Stimulated activated naive B cell treated with anti-CD40 and anti-IgM and Interleukin-4, amounts not matched to agents 10 μg/mL and 1 μg/mL and 100 μg/mL, for 72 hours (primary cell): ENCODE results near the gene OR5K2.

ENCODE experiments used
- ATAC-seq, 2 donors: fragments of 150-1000 bp; cut with Tn5 transposase; replicated peaks; 2 replicates each; pipeline ENCODE4 v1.10.0; 2021; ENCODE audit warnings: moderate library complexity in 1 of 2
- DNase-seq: peaks from one replicate; pipeline ENCODE4 v3.0.0; 2021
- H3K27ac Mint-ChIP-seq: one replicate; pipeline ENCODE4 v1.8.0; 2022; ENCODE audit warnings: mild to moderate bottlenecking, mixed read lengths
- H3K27me3 Mint-ChIP-seq, 2 donors: one replicate each; pipeline ENCODE4 v1.8.0; 2022; ENCODE audit warnings: mixed read lengths in 2 of 2
- H3K36me3 Mint-ChIP-seq, 2 donors: one replicate each; pipeline ENCODE4 v1.8.0; 2022; ENCODE audit warnings: mixed read lengths in 2 of 2, mild to moderate bottlenecking in 1 of 2
- H3K4me1 Mint-ChIP-seq, 2 donors: one replicate each; pipeline ENCODE4 v1.8.0; 2022; ENCODE audit warnings: mixed read lengths in 2 of 2, mild to moderate bottlenecking in 1 of 2
- H3K4me3 Mint-ChIP-seq, 2 donors: one replicate each; pipeline ENCODE4 v1.8.0; 2022; ENCODE audit warnings: mild to moderate bottlenecking in 2 of 2, mixed read lengths in 2 of 2, moderate library complexity in 1 of 2
- H3K9me3 Mint-ChIP-seq, 2 donors: one replicate each; pipeline ENCODE4 v1.8.0; 2022; ENCODE audit warnings: mixed read lengths in 2 of 2, mild to moderate bottlenecking in 1 of 2

The OR5K2 gene

GRCh38 chr3:98508582-98508981 is 11.1 kb downstream of the OR5K2 start:
- Mint-ChIP-seq H3K36me3 (peaks cover 39 to 53% of the 10 kb centered on the region in 2 donors), H3K27ac (no peak overlapping the region), H3K27me3 (no peaks in the 10 kb centered on the region), H3K4me3 (no peak overlapping the region), H3K4me1 (peaks cover 0 to 2% of the 10 kb centered on the region in 2 donors), H3K9me3 (no peaks in the 10 kb centered on the region)
- ATAC-seq (no peak), DNase-seq (no peak)

- Mint-ChIP-seq H3K36me3 (peaks cover 35 to 48% of the 10 kb centered on the region in 2 donors), H3K27ac (no peak overlapping the region), H3K4me3 (no peak overlapping the region), H3K27me3 (no peaks in the 10 kb centered on the region), H3K4me1 (peaks cover 0 to 2% of the 10 kb centered on the region in 2 donors), H3K9me3 (no peaks in the 10 kb centered on the region)
- no peak for DNase-seq
- no peak for ATAC-seq
Measured at GRCh38 chr3:98512576-98512975, 15.1 kb downstream of the OR5K2 start.

DNA sequence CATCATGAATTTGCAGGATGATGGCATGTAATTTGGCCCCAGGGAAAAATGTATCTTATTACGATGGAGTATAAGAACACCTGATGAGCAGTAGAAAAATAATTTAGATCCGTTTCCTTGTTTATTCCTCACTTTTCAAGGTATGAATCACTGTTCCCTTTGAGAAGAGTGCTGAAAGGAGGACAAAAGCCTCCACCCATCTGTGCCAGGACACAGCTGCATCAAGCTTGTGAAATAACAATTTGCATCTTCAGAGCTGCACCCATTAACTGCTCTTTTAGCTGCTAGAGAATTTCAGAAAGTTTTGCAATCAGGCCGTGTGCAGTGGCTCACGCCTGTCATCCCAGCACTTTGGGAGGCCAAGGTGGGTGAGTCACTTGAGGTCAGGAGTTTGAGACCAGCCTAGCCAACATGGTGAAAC is 15.6 kb downstream of the OR5K2 start:
- H3K36me3 Mint-ChIP-seq: peaks cover 33 to 46% of the 10 kb centered on the region in 2 donors
- H3K4me3 Mint-ChIP-seq: no peak overlapping the region
- no peaks in the 10 kb centered on the region for H3K9me3 Mint-ChIP-seq
- no peak for ATAC-seq
- H3K27me3 Mint-ChIP-seq: no peaks in the 10 kb centered on the region
- no peak for DNase-seq
- no peak overlapping the region for H3K27ac Mint-ChIP-seq
- peaks cover 2 to 3% of the 10 kb centered on the region in 2 donors for H3K4me1 Mint-ChIP-seq

DNA sequence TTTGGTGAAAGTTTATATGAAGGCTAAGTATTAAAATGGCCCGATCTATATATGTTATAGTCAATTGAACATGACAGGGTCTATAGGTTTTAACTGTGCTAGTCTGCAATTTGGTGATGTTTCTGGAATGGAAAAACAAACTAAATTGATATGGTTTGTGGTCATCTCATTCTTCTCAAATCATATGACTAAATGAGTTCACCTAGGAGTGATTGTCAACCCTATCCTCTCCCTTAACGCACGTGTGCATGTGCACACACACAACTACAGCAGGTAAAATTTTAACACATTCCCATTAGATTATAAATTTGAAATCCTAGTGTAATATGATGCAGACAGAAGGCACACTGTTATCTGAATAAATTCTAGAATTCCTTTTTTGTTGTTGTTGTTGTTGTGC is 16.3 kb downstream of the OR5K2 start:
- DNase-seq (no peak), ATAC-seq (no peak)
- Mint-ChIP-seq H3K4me3 (no peak overlapping the region), H3K36me3 (peaks cover 28 to 45% of the 10 kb centered on the region in 2 donors), H3K27me3 (no peaks in the 10 kb centered on the region), H3K9me3 (no peaks in the 10 kb centered on the region), H3K4me1 (peaks cover 5 to 6% of the 10 kb centered on the region in 2 donors), H3K27ac (no peak overlapping the region)

DNA sequence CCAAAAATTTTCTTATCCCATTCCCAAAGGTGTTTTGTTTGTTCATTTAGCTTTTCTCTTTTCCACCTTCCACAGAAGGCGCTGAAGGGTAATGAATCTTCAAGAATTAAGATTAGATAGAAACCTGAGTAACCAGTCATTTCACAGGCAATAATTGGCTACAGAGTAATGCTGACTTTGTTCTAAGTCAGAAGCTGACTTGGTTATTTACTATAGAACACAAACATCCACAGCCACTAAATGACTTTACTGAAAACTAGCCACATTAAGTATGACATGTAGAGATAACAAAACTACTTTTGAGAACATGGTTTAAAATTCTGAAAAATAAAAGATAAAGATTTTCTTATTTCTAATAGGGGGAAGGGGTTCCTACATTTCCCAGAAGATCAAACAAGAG is 17.5 kb downstream of the OR5K2 start:
- Mint-ChIP-seq H3K27me3 (no peaks in the 10 kb centered on the region), H3K27ac (no peak overlapping the region), H3K9me3 (no peaks in the 10 kb centered on the region), H3K4me3 (no peak overlapping the region), H3K36me3 (peaks cover 25 to 48% of the 10 kb centered on the region in 2 donors), H3K4me1 (peaks cover 12 to 18% of the 10 kb centered on the region in 2 donors)
- ATAC-seq (no peak), DNase-seq (no peak)

- Mint-ChIP-seq H3K27ac (no peak overlapping the region), H3K4me1 (peaks cover 20 to 46% of the 10 kb centered on the region in 2 donors), H3K9me3 (no peaks in the 10 kb centered on the region), H3K27me3 (no peaks in the 10 kb centered on the region), H3K4me3 (no peak overlapping the region), H3K36me3 (peaks cover 18 to 40% of the 10 kb centered on the region in 2 donors)
- DNase-seq (no peak), ATAC-seq (no peak)
Measured at GRCh38 chr3:98518816-98519215, 21.3 kb downstream of the OR5K2 start.

DNA sequence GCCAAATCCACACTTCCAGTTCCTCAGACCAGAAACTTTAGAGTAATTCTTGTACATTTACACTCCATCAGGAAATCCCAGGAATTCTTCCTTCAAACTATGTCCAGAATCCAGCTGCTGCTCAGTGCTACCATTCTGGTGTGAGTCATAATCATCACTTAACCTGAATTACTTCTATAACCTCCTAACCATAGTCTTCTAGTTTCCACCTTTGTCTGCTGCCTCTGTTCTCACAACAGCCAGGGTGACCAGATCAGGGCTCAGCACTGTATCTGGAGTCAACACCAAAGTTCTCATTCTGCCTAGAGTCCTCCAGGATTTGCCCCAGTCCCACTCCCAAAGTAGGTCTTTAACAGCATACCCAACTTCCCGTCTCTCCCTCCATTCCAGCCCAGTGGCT is 21.9 kb downstream of the OR5K2 start:
- Mint-ChIP-seq H3K27ac (no peak overlapping the region), H3K27me3 (no peaks in the 10 kb centered on the region), H3K4me1 (peaks cover 20 to 46% of the 10 kb centered on the region in 2 donors), H3K4me3 (no peak overlapping the region), H3K36me3 (peaks cover 18 to 40% of the 10 kb centered on the region in 2 donors), H3K9me3 (no peaks in the 10 kb centered on the region)
- ATAC-seq: no peak
- no peak for DNase-seq

- H3K9me3 Mint-ChIP-seq: no peaks in the 10 kb centered on the region
- no peaks in the 10 kb centered on the region for H3K27me3 Mint-ChIP-seq
- ATAC-seq (peak; percentile 69 to 70), DNase-seq (peak; percentile 28)
- H3K4me3 Mint-ChIP-seq: peak overlapping the region; percentile 84 to 92
- peak overlapping the region; percentile 66 for H3K27ac Mint-ChIP-seq
- peaks cover 13 to 30% of the 10 kb centered on the region in 2 donors for H3K36me3 Mint-ChIP-seq
- H3K4me1 Mint-ChIP-seq: peaks cover 20 to 46% of the 10 kb centered on the region in 2 donors
Measured at GRCh38 chr3:98521897-98522543, 24.5 kb downstream of the OR5K2 start.

DNA sequence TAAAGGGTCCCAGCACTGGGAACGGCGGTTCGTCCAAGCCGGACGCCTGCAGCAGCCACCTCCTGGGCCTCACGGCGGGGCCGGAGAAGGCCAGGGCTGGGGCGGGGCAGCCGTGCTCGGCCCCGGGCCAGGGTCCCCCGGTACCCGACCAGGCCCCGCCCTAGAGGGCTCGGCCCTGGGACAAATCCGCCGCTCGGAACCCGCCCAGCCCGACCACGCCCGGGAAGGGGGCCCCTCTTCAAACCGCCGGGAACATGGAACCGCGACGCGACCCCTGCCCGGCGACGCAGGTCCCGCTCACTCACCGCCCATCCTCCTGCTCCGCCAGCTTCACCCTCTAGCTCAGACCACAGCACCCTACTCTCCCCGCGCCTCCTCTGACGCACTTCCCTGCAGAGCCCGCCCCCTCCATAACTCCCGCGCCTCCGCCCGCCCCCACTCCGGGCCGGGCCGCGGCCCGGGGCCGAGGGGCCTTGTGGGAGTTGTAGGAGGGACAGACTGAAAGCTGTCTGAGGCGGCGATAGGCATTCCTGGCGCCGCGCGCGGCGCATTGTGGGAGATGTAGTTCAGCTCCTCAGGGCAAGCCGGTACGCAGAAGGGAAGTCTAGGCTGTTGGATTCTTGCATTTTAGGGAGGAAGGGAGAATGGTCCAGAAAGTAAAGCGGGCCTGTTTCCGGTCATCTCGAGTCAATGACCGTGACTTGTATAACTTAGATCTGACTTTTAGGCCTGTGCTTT is 25.2 kb downstream of the OR5K2 start, which contains the start of gene CLDND1:
TSS of gene CLDND1 (minus strand) at position 359 of the 738 bp plus-strand sequence. CDS start 1,478 bp downstream, outside the sequence.
- Mint-ChIP-seq H3K36me3 (peaks cover 13 to 28% of the 10 kb centered on the region in 2 donors), H3K4me1 (peaks cover 20 to 46% of the 10 kb centered on the region in 2 donors), H3K27ac (peak within 1 kb of the TSS; percentile 97), H3K27me3 (no peaks in the 10 kb centered on the region), H3K4me3 (peak within 1 kb of the TSS; percentile 84 to 92), H3K9me3 (no peaks in the 10 kb centered on the region)
- DNase-seq (peak; percentile 94), ATAC-seq (peak; percentile 97 to 98)

DNA sequence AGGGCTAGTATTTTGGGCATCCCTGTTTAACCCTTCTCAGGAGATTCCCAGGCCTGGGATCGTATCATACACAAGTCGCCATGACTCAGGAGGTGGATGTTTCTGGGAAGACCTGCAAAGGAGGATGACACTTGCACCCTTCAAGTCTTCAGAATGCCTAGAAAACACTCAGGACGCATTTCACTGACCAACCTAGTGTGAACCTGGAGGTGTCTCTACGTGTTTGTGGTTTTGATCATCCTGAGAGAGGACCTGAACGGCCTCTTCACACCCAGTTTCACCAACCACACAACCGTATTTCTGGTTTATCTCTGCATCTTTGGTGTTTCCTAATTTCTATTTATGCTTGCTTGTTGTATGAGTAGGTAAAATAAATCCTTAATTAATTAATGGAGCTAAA is 28.0 kb downstream of the OR5K2 start:
- ATAC-seq (no peak), DNase-seq (no peak)
- H3K4me1 Mint-ChIP-seq: peaks cover 10 to 28% of the 10 kb centered on the region in 2 donors
- H3K36me3 Mint-ChIP-seq: peaks cover 5 to 14% of the 10 kb centered on the region in 2 donors
- no peak overlapping the region for H3K4me3 Mint-ChIP-seq
- H3K9me3 Mint-ChIP-seq: no peaks in the 10 kb centered on the region
- H3K27ac Mint-ChIP-seq: no peak overlapping the region
- peaks cover 0 to 5% of the 10 kb centered on the region in 2 donors for H3K27me3 Mint-ChIP-seq

DNA sequence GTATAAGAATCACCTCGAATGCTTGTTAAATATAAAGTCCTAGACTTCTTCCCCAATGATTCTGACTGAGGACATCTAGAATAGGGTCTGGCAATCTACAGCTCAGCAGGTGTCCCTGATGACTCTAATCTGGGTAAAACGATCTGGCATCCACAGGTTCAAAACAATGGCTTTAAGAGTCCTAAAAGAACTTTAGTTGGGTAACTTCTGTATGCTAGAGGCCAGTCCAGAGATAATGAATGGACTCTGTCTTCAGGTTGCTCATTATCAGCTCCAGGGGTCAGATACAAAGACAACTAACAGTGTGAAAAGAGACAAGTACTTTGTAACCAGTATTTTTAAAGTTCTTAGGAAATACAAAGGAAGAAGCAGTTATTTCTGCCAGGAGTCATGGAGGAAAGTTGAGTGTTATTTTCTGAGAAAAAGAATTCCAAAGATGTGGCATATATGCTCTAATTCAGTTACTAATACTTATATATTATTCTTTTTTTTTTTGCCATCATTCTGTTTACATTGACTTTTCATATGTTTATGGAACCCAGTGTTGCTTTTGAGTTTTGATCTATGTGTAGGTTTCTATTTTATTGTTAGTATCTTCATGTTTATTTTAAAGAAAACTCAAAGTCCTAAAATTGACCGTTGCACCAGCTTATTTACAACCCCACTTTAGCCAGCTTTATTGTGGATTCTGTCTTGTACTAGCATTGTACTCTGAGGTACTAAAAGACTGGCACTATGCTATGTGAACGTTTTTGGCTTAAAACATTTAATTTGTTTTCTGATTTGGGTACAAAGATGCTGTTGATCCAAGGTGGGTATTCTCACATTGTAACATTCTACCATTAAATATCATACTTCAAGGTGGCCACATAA is 31.2 kb downstream of the OR5K2 start:
- no peaks in the 10 kb centered on the region for H3K9me3 Mint-ChIP-seq
- DNase-seq (no peak), ATAC-seq (no peak)
- peaks cover 5 to 9% of the 10 kb centered on the region in 2 donors for H3K4me1 Mint-ChIP-seq
- peaks cover 0 to 7% of the 10 kb centered on the region in 2 donors for H3K36me3 Mint-ChIP-seq
- peaks cover 4 to 12% of the 10 kb centered on the region in 2 donors for H3K27me3 Mint-ChIP-seq
- no peak overlapping the region for H3K4me3 Mint-ChIP-seq
- H3K27ac Mint-ChIP-seq: no peak overlapping the region

DNA sequence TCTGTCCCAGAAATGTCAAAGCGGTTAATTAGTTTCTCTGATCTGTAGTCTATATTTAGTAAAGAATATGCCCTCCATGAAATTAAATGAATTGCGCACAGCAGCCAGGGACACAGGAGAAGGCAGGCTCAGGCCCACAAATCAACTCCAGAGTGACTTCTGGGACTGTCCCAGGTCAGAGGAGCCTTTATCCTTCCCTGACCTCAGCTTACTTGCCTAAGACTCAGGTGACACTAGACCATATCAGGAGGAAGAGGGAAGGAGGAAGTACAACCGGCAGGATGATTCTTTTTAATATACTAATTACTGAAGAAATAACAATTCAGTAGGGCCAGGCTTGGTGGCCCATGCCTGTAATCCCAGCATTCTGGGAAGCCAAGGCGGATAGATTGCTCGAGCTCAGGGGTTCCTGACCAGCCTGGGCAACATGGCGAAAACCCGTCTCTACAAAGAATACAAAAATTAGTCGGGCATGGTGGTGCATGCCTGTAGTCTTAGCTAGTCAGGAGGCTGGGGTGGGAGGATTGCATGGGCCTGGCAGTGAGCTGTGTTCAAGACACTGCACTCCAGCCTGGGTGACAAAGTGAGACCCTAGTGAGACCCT is 32.5 kb downstream of the OR5K2 start:
- ATAC-seq: no peak
- H3K27me3 Mint-ChIP-seq: peaks cover 4 to 12% of the 10 kb centered on the region in 2 donors
- H3K4me1 Mint-ChIP-seq: peaks cover 5 to 9% of the 10 kb centered on the region in 2 donors
- H3K36me3 Mint-ChIP-seq: peaks cover 0 to 7% of the 10 kb centered on the region in 2 donors
- DNase-seq: no peak
- H3K27ac Mint-ChIP-seq: no peak overlapping the region
- H3K4me3 Mint-ChIP-seq: peak overlapping the region; percentile 39 to 49
- no peaks in the 10 kb centered on the region for H3K9me3 Mint-ChIP-seq

GRCh38 chr3:98530676-98531075 is 33.2 kb downstream of the OR5K2 start:
- Mint-ChIP-seq H3K27ac (no peak overlapping the region), H3K4me3 (peak overlapping the region in 1 of 2 donors; percentile 33), H3K36me3 (peaks cover 0 to 7% of the 10 kb centered on the region in 2 donors), H3K9me3 (no peaks in the 10 kb centered on the region), H3K27me3 (peaks cover 4 to 12% of the 10 kb centered on the region in 2 donors), H3K4me1 (peaks cover 5 to 9% of the 10 kb centered on the region in 2 donors)
- no peak for DNase-seq
- ATAC-seq: no peak
